ENCODE measurements around the gene CLASP2. TPM values are rescaled to one million over a fixed set of nuclear protein-coding genes. Genes with fewer than 3 reads are reported as not detected.

Gene CLASP2
- total and polyA plus RNA-seq, 2 of the 4 experiments (the other 2 are of a cell fraction): 11.9 to 49.1 TPM

GRCh38 chr3:33629219-33629618 is 88.8 kb downstream of the CLASP2 start (continued):
- no peak for TF ChIP-seq BHLHE40 (IDR thresholded peaks at IDR 0.05; ENCODE audit: low read depth, low read length)
- no peak for TF ChIP-seq FOS (IDR thresholded peaks at IDR 0.05; ENCODE audit: low read depth, low read length)

GRCh38 chr3:33624756-33625155 is 93.3 kb downstream of the CLASP2 start:
- Histone ChIP-seq H2BK20ac (ENCODE audit: low read depth, low read length) (no peak overlapping the region), H3K27ac (ENCODE audit: insufficient read depth, low read length) (no peak overlapping the region), H3K9ac (ENCODE audit: low read depth, low read length) (no peak overlapping the region), H3K9me1 (ENCODE audit: insufficient read depth, low read length) (no peaks in the 10 kb centered on the region), H4K20me1 (ENCODE audit: insufficient read depth, low read length) (no peaks in the 10 kb centered on the region), H2AFZ (replicated peaks; ENCODE audit: low read length, poor library complexity) (no peak overlapping the region), H3K18ac (ENCODE audit: low read depth, low read length) (no peak overlapping the region), H4K91ac (ENCODE audit: insufficient read depth, low read depth, low read length) (no peak overlapping the region), H2AK9ac (replicated peaks; ENCODE audit: low read depth, low read length, poor library complexity) (no peak overlapping the region), H2BK5ac (ENCODE audit: low read depth, low read length, poor library complexity, severe bottlenecking) (no peak overlapping the region), H3K4ac (ENCODE audit: low read depth, low read length) (no peak overlapping the region), H3K56ac (ENCODE audit: extremely low read depth, insufficient read depth, low read length) (no peak overlapping the region), H3K9me3 (ENCODE audit: control insufficient read depth, insufficient read depth, low read length) (no peaks in the 10 kb centered on the region), H3K23ac (ENCODE audit: low read depth, low read length) (no peak overlapping the region), H4K5ac (ENCODE audit: low read depth, low read length) (no peak overlapping the region), H2BK15ac (ENCODE audit: low read depth, low read length) (no peak overlapping the region), H3K4me1 (ENCODE audit: control insufficient read depth, insufficient read depth, low read length) (no peaks in the 10 kb centered on the region), H2AK5ac (ENCODE audit: low read depth, low read length) (no peak overlapping the region), H3K36me3 (ENCODE audit: control insufficient read depth, insufficient read depth, low read length) (no peaks in the 10 kb centered on the region), H3K79me1 (ENCODE audit: low read depth in 1 of 2, low read length in 2 of 2) (no peaks in the 10 kb centered on the region), H3K14ac (replicated peaks; ENCODE audit: low read depth, low read length) (no peak overlapping the region), H3K4me2 (ENCODE audit: low read depth, low read length) (no peak overlapping the region), H3K27me3 (ENCODE audit: control insufficient read depth, insufficient read depth, low read length) (no peaks in the 10 kb centered on the region), H4K8ac (ENCODE audit: low read depth in 2 of 2, low read length in 2 of 2) (no peak overlapping the region), H2BK120ac (ENCODE audit: low read depth, low read length) (no peak overlapping the region), H3K4me3 (ENCODE audit: insufficient read depth, low read depth, low read length) (no peak overlapping the region)
- ChIA-PET CTCF (no interaction called here), POLR2A (ENCODE audit: unreplicated experiment) (no interaction called here)
- no peak for TF ChIP-seq RFX5 (IDR thresholded peaks at IDR 0.05; ENCODE audit: low read depth, low read length)
- TF ChIP-seq MXI1 (IDR thresholded peaks at IDR 0.05; ENCODE audit: borderline replicate concordance, low read depth, low read length): no peak
- TF ChIP-seq NFE2L2 (IDR thresholded peaks at IDR 0.05; ENCODE audit: low read depth, low read length): no peak
- in situ Hi-C loops (cut with MboI; ENCODE audit: low sequenced_read_pairs): no loop called here
- BruUV-seq (replicated peaks): no TSS peak
- no peak for ATAC-seq (ENCODE audit: low read depth)
- intact Hi-C loops (cut with micrococcal nuclease): no loop called here
- DNase-seq: no peak
- dilution Hi-C loops (cut with HindIII; ENCODE audit: low sequenced_read_pairs, unreplicated experiment): no loop called here

Measured in IMR-90 (cell line).